Stomach (tissue), 9 donors: Measurements from ENCODE around the gene ARSA. TPM values are rescaled to one million over a fixed set of nuclear protein-coding genes. Genes with fewer than 3 reads are reported as not detected.

ENCODE experiments used
- DNase-seq, 2 donors: peaks; one replicate each; pipeline versions ENCODE4 v3.0.0 to v3.0.0-alpha.2; 2013 to 2019
- H3K27ac ChIP-seq, 5 donors: fragments of 200-600 bp in 4 of 5; sonication (generic) in 4 of 5; one replicate each; pipeline ENCODE4 v1.5.1; 2013 to 2019; ENCODE audit warnings: mild to moderate bottlenecking in 1 of 5, moderate library complexity in 1 of 5
- H3K27me3 ChIP-seq, 3 donors: fragments of 200-600 bp; sonication (generic); one replicate each; pipeline ENCODE4 v1.5.1; 2017 to 2019; ENCODE audit warnings: mixed run types in 1 of 3
- H3K36me3 ChIP-seq, 4 donors: fragments of 200-600 bp; sonication (generic); 1 replicate in 3 of 4; 2 replicates in 1 of 4; pipeline ENCODE4 v1.5.1; 2016 to 2019
- H3K4me1 ChIP-seq, 4 donors: fragments of 200-600 bp; sonication (generic); one replicate each; pipeline ENCODE4 v1.5.1; 2016 to 2019
- H3K4me3 ChIP-seq, 4 donors: fragments of 200-600 bp; sonication (generic) in 3 of 4; one replicate each; pipeline ENCODE4 v1.5.1; 2016 to 2019; ENCODE audit warnings: mild to moderate bottlenecking in 1 of 4
- H3K9me3 ChIP-seq, 4 donors: fragments of 200-600 bp; sonication (generic); one replicate each; pipeline ENCODE4 v1.5.1; 2016 to 2019
- CTCF ChIP-seq, 7 experiments: fragments of 450-650 bp in 4 of 7; fragments of 200-600 bp in 3 of 7; sonication (generic) in 3 of 7; IDR thresholded peaks; one replicate each; pipeline ENCODE4 v1.5.1; 2016 to 2019; ENCODE audit warnings: antibody characterized with exemption in 7 of 7, control low read depth in 2 of 7, mild to moderate bottlenecking in 1 of 7
- EP300 ChIP-seq: sonication (generic); formaldehyde crosslinking; IDR thresholded peaks from one replicate; pipeline ENCODE4 v1.6.1; 2017; ENCODE audit warnings: antibody characterized with exemption
- POLR2A ChIP-seq, 4 donors: fragments of 450-650 bp; IDR thresholded peaks; one replicate each; pipeline ENCODE4 v1.6.1; 2016; ENCODE audit warnings: antibody characterized with exemption in 4 of 4, control low read depth in 2 of 4, mild to moderate bottlenecking in 1 of 4, moderate library complexity in 1 of 4
- POLR2AphosphoS5 ChIP-seq, 3 donors: sonication (generic); formaldehyde crosslinking; IDR thresholded peaks; one replicate each; pipeline ENCODE4 v1.6.1; 2016; ENCODE audit warnings: antibody characterized with exemption in 3 of 3
- WGBS, 5 donors: extraction: QIAGEN DNeasy Blood & Tissue Kit in 3 of 5; methylation state at CpG; one replicate each; pipeline versions ENCODE4 v1.1.5 to v1.1.7; 2013 to 2018; 5-methylcytosine and 5-hydroxymethylcytosine counted together
- intact Hi-C: fragments of 100-400 bp; cut with DNase I; formaldehyde crosslinking; loops from one replicate; pipeline ENCODE4 v1.15.1; 2023; ENCODE audit warnings: low total_unique reads
- polyA plus RNA-seq, 3 donors: library from polyadenylated mRNA; stranded (reverse); fragments of 200-250 nt; gene quantifications; one replicate each; pipeline ENCODE4 v1.2.3, GENCODE V29; 2013
- small RNA-seq, 4 donors: library from RNA; depleted of rRNA; stranded (forward); fragments of <200 nt; gene quantifications; one replicate each; pipeline ENCODE3, GENCODE V24; 2016
- total RNA-seq, 5 donors: library from RNA; depleted of rRNA; stranded (reverse); fragments of >200 nt; gene quantifications; one replicate each; pipeline versions ENCODE4 v1.1.0 to v1.2.3, GENCODE V29; 2014 to 2016
- donor health status: healthy with polysubstance abuse.
- donor health status: Bipolar disorder and iron deficiency.
- donor health status: healthy.

Gene ARSA
- total and polyA plus RNA-seq, 8 donors: 7.7 to 88.1 (median 43.4) TPM

GRCh38 chr22:50576070-50576469 lies 51.9 kb downstream of the ARSA start:
- peaks cover 14 to 26% (median 25%) of the 10 kb centered on the region in 4 donors for H3K4me1 ChIP-seq
- intact Hi-C loops: no loop called here
- 50 to 63% (median 56%) methylated on average over 4 to 5 of the region's 5 CpGs for WGBS, 5 donors
- TF ChIP-seq EP300: no peak
- peak in 1 of 7 experiments; percentile 25 for TF ChIP-seq CTCF (IDR thresholded peaks at IDR 0.05)
- H3K4me3 ChIP-seq: no peak overlapping the region
- H3K27me3 ChIP-seq: peaks cover 0 to 15% (median 5%) of the 10 kb centered on the region in 3 donors
- H3K36me3 ChIP-seq: peaks cover 0 to 59% (median 38%) of the 10 kb centered on the region in 4 donors
- H3K27ac ChIP-seq: no peak overlapping the region
- peak in 1 of 2 donors; percentile 73 for DNase-seq
- H3K9me3 ChIP-seq: no peaks in the 10 kb centered on the region

GRCh38 chr22:50575426-50575941 lies 52.5 kb downstream of the ARSA start:
- no peak for TF ChIP-seq EP300
- no peak for TF ChIP-seq POLR2AphosphoS5 (IDR thresholded peaks at IDR 0.05)
- TF ChIP-seq CTCF (IDR thresholded peaks at IDR 0.05): no peak
- no peak for TF ChIP-seq POLR2A (IDR thresholded peaks at IDR 0.05)
- Histone ChIP-seq H3K4me1 (peaks cover 15 to 27% (median 21%) of the 10 kb centered on the region in 4 donors), H3K4me3 (no peak overlapping the region), H3K27ac (no peak overlapping the region), H3K9me3 (no peaks in the 10 kb centered on the region), H3K27me3 (peaks cover 0 to 15% (median 5%) of the 10 kb centered on the region in 3 donors), H3K36me3 (peaks cover 3 to 61% (median 43%) of the 10 kb centered on the region in 4 donors)
- no peak for DNase-seq
- WGBS, 5 donors: 81 to 91% (median 90%) methylated on average over 8 of the region's 8 CpGs
- intact Hi-C loops: no loop called here

Small RNA genes within 50 kb of the gene (small RNA-seq; reads per million reads assigned to genes)
- gene RF00019: 0 reads per million in 4 donors

Other genes starting within 250 kb of the ARSA start
- 100 to 1,000 TPM in 1 of 5 donors, 10 to 100 TPM in 4; 34.9 to 122 (median 65.2) TPM for gene SBF1, start 153.1 kb downstream of the ARSA start, total RNA-seq
- gene SBF1, start 153.1 kb downstream of the ARSA start, polyA plus RNA-seq: 10 to 100 TPM in 2 of 3 donors, 1 to 10 TPM in 1; 9.6 to 42.3 (median 25.0) TPM
- 1 to 10 TPM in 1 of 5 donors, under 1 TPM in 1, not detected in 3; 0.37 to 1.3 TPM for gene ADM2, start 146.6 kb downstream of the ARSA start, total RNA-seq
- gene ADM2, start 146.6 kb downstream of the ARSA start, polyA plus RNA-seq: 1 to 10 TPM; 1.5 to 3.7 (median 1.6) TPM
- not detected for gene MIOX, start 141.3 kb downstream of the ARSA start, total RNA-seq
- under 1 TPM in 1 of 3 donors, not detected in 2; 0.40 TPM for gene MIOX, start 141.3 kb downstream of the ARSA start, polyA plus RNA-seq
- 100 to 1,000 TPM in 1 of 5 donors, 10 to 100 TPM in 4; 11.9 to 212 (median 58.5) TPM for gene LMF2, start 120.5 kb downstream of the ARSA start, total RNA-seq
- 10 to 100 TPM; 13.1 to 73.4 (median 25.6) TPM for gene LMF2, start 120.5 kb downstream of the ARSA start, polyA plus RNA-seq
- gene NCAPH2, start 119.9 kb downstream of the ARSA start, total RNA-seq: 10 to 100 TPM; 12.9 to 34.8 (median 23.2) TPM
- gene NCAPH2, start 119.9 kb downstream of the ARSA start, polyA plus RNA-seq: 10 to 100 TPM; 34.5 to 47.9 (median 38.4) TPM
- not detected for gene SCO2, start 102.6 kb downstream of the ARSA start, total RNA-seq
- 1 to 10 TPM in 2 of 3 donors, under 1 TPM in 1; 0.92 to 7.5 (median 1.9) TPM for gene SCO2, start 102.6 kb downstream of the ARSA start, polyA plus RNA-seq
- gene TYMP, start 98.1 kb downstream of the ARSA start, total RNA-seq: 100 to 1,000 TPM in 2 of 5 donors, 10 to 100 TPM in 3; 14.3 to 146 (median 78.8) TPM
- 100 to 1,000 TPM in 1 of 3 donors, 10 to 100 TPM in 2; 46.3 to 162 (median 61.6) TPM for gene TYMP, start 98.1 kb downstream of the ARSA start, polyA plus RNA-seq
- not detected for gene KLHDC7B, start 82.3 kb downstream of the ARSA start, total RNA-seq
- gene KLHDC7B, start 82.3 kb downstream of the ARSA start, polyA plus RNA-seq: under 1 TPM in 2 of 3 donors, not detected in 1; 0.25 to 0.46 TPM
- gene SYCE3, start 65.2 kb downstream of the ARSA start, total RNA-seq: not detected
- gene SYCE3, start 65.2 kb downstream of the ARSA start, polyA plus RNA-seq: 1 to 10 TPM in 1 of 3 donors, under 1 TPM in 1, not detected in 1; 0.80 to 1.9 TPM
- gene CPT1B, start 49.7 kb downstream of the ARSA start, total RNA-seq: 100 to 1,000 TPM in 2 of 5 donors, 10 to 100 TPM in 1, 1 to 10 TPM in 2; 6.6 to 164 (median 54.5) TPM
- gene CPT1B, start 49.7 kb downstream of the ARSA start, polyA plus RNA-seq: 10 to 100 TPM in 2 of 3 donors, 1 to 10 TPM in 1; 9.8 to 31.8 (median 10.1) TPM
- 100 to 1,000 TPM in 2 of 5 donors, 10 to 100 TPM in 3; 31.9 to 283 (median 81.2) TPM for gene CHKB, start 45.3 kb downstream of the ARSA start, total RNA-seq
- gene CHKB, start 45.3 kb downstream of the ARSA start, polyA plus RNA-seq: 100 to 1,000 TPM; 107 to 152 (median 129) TPM
- gene MAPK8IP2, start 27.4 kb downstream of the ARSA start, total RNA-seq: 1 to 10 TPM in 2 of 5 donors, under 1 TPM in 3; 0.43 to 5.8 (median 0.89) TPM
- 1 to 10 TPM in 1 of 3 donors, under 1 TPM in 2; 0.61 to 1.6 (median 0.81) TPM for gene MAPK8IP2, start 27.4 kb downstream of the ARSA start, polyA plus RNA-seq
- gene SHANK3, start 44.7 kb upstream of the ARSA start, total RNA-seq: 10 to 100 TPM in 2 of 5 donors, 1 to 10 TPM in 3; 2.5 to 31.2 (median 7.6) TPM
- gene SHANK3, start 44.7 kb upstream of the ARSA start, polyA plus RNA-seq: 1 to 10 TPM; 3.2 to 5.4 (median 3.4) TPM
- under 1 TPM in 1 of 5 donors, not detected in 4; 0.37 TPM for gene ACR, start 110.1 kb upstream of the ARSA start, total RNA-seq
- gene ACR, start 110.1 kb upstream of the ARSA start, polyA plus RNA-seq: under 1 TPM in 2 of 3 donors, not detected in 1; 0.19 to 0.23 TPM
- gene RABL2B, start 155.5 kb upstream of the ARSA start, total RNA-seq: 10 to 100 TPM in 3 of 5 donors, 1 to 10 TPM in 2; 6.6 to 18.1 (median 11.3) TPM
- 10 to 100 TPM; 13.1 to 15.6 (median 13.5) TPM for gene RABL2B, start 155.5 kb upstream of the ARSA start, polyA plus RNA-seq